ENCODE data around the gene EXOC7.

Gene EXOC7

DNA sequence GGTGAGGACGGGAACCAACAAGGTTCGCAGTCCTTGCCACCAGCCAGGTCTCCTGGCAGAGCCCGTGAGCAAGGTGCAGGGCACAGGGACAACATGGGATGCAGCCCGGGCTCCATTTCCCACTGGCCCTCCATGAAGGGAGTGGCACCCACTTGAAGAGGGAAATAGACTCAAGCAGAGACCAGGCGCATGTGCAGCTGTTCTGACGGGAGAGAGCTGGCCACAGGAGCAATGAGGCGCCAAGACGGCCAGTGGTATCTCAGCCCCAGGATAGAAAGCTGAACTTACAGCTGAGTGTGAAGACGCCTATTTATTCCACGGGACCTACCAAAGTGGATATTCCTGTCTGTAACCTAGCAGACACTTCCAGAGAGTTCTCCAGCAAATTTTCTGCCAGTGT lies 45.6 kb upstream of the EXOC7 start:
- no peak for DNase-seq
- TF ChIP-seq, protein P1, sequence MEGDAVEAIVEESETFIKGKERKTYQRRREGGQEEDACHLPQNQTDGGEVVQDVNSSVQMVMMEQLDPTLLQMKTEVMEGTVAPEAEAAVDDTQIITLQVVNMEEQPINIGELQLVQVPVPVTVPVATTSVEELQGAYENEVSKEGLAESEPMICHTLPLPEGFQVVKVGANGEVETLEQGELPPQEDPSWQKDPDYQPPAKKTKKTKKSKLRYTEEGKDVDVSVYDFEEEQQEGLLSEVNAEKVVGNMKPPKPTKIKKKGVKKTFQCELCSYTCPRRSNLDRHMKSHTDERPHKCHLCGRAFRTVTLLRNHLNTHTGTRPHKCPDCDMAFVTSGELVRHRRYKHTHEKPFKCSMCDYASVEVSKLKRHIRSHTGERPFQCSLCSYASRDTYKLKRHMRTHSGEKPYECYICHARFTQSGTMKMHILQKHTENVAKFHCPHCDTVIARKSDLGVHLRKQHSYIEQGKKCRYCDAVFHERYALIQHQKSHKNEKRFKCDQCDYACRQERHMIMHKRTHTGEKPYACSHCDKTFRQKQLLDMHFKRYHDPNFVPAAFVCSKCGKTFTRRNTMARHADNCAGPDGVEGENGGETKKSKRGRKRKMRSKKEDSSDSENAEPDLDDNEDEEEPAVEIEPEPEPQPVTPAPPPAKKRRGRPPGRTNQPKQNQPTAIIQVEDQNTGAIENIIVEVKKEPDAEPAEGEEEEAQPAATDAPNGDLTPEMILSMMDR (IDR thresholded peaks at IDR 0.05; ENCODE audit: low read depth, low read length), result no peak
- no peaks in the 10 kb centered on the region for H3K36me3 ChIP-seq
- no peaks in the 10 kb centered on the region for H3K27me3 ChIP-seq
- H3K4me1 ChIP-seq, result no peaks in the 10 kb centered on the region
- H3K4me3 ChIP-seq (ENCODE audit: low read depth, low read length), result no peak overlapping the region
- H3K9me3 ChIP-seq, result no peaks in the 10 kb centered on the region

DNA sequence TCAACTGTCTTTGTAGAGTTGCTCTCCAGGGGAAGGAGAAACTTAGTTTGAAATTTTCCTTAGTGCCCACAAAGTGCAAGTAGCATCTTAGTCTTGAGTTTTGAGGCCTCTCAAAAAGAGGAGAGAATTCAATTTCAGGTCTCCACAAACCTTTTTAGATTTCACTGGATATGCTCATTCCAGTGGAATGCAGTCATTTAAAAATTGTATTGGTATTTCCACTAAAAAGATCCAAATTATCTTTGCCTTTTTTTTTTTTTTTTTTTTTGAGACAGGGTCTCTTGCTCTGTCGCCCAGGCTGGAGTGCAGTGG lies 44.4 kb upstream of the EXOC7 start:
- Histone ChIP-seq H3K9me3 (no peaks in the 10 kb centered on the region), H3K4me3 (ENCODE audit: low read depth, low read length) (no peak overlapping the region), H3K4me1 (no peaks in the 10 kb centered on the region), H3K27me3 (no peaks in the 10 kb centered on the region), H3K36me3 (no peaks in the 10 kb centered on the region)
- DNase-seq, result no peak
- TF ChIP-seq, protein P1 (IDR thresholded peaks at IDR 0.05; ENCODE audit: low read depth, low read length), result no peak

- H3K9me3 ChIP-seq, result no peaks in the 10 kb centered on the region
- H3K27me3 ChIP-seq, result no peaks in the 10 kb centered on the region
- H3K4me3 ChIP-seq (ENCODE audit: low read depth, low read length), result no peak overlapping the region
- H3K36me3 ChIP-seq, result no peaks in the 10 kb centered on the region
- DNase-seq, result no peak
- TF ChIP-seq, protein P1 (IDR thresholded peaks at IDR 0.05; ENCODE audit: low read depth, low read length), result peak; percentile 70
- H3K4me1 ChIP-seq, result no peaks in the 10 kb centered on the region
These were observed 43.8 kb upstream of the EXOC7 start for GRCh38 chr17:76147211-76148014.

DNA sequence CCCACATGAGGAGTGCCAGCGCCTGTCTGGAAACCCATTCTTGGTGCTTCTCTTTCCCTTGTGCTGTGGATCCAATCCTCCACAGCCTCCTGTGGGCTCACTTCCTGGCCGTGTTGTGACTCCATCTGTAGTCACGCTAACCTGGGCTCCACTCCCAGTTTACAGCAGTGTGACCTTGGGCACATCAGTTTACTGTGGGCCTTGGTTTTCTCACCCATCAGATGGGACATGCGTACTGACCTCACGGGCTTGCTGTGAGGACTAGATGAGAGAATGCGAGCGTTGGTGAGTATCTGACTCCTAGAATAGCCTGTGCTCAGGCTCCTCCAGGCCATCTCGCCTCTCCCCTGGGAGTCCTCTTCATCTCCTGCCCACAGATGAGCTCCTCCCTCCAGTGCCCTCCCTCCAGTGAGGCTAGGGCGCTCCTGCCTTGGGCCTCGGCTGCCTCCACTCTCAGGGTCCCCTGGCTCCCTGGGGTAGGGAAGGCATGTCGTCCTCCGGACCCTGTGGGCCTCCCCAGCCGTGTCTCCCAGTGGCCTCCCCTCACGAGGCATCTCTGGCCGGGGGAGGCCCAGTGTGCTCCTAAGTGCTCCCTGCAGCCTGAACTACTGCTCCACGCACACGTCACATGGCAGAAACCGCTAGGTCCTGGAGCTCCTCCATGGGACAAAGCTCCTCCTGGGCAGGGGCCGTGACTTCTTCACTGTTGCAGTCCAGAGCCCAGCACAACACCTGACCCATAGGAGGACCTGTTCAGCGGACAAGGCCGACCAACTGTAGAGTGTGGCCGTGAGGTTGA lies 42.7 kb upstream of the EXOC7 start:
- no peak overlapping the region for H3K4me3 ChIP-seq (ENCODE audit: low read depth, low read length)
- no peaks in the 10 kb centered on the region for H3K9me3 ChIP-seq
- peaks cover 3% of the 10 kb centered on the region; the same call in 1 of the 2 replicates for H3K4me1 ChIP-seq
- DNase-seq, result no peak
- TF ChIP-seq, protein P1 (IDR thresholded peaks at IDR 0.05; ENCODE audit: low read depth, low read length), result no peak
- H3K36me3 ChIP-seq, result no peaks in the 10 kb centered on the region
- H3K27me3 ChIP-seq, result no peaks in the 10 kb centered on the region

DNA sequence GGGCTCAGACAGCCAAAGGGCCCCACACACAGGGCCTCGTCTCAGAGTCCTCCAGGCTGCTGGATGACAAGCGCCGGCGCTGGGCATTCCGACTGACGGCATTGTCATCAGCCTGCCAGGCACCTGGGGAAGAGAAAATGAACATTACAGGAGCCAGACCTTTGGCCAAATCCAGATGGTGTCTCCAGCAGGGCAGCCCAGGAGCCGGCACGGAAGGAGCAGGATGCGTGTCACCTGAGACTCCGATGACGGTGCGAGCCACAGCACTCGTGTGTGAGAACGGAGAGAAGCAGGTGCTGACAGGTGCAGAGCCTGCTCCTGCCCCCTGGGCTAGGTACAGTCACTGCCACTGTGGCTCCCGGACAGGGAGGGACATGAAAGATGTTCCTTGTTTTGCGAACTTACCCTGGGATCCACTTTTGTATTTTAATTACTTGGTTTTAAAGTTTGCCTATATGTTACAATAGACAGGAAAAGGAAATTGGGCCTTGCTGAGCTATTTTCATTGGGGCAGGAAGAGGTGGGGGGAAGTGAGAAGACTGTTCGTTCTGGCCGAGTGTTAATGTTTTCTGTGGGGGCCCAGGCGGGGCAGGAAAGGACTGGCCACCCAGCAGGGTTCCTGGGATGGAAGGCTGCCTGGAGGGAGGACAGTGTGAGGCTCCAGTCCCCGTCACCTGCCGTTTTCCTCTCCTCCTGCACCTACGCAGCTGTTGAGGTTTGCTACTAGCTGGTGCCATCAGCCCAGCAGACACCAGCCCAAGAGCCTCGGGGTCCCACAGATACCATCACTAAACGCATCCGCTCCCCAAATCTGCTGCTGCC lies 41.9 kb upstream of the EXOC7 start:
- H3K27me3 ChIP-seq, result no peaks in the 10 kb centered on the region; the same call in 1 of the 2 replicates
- no peaks in the 10 kb centered on the region for H3K9me3 ChIP-seq
- H3K4me3 ChIP-seq (ENCODE audit: low read depth, low read length), result no peak overlapping the region
- DNase-seq, result no peak
- TF ChIP-seq, protein P1 (IDR thresholded peaks at IDR 0.05; ENCODE audit: low read depth, low read length), result no peak
- peaks cover 3% of the 10 kb centered on the region; the same call in 1 of the 2 replicates for H3K4me1 ChIP-seq
- no peaks in the 10 kb centered on the region for H3K36me3 ChIP-seq
